ENCODE measurements around the gene TNFRSF4.

GRCh38 chr1:1191734-1192133 is 22.2 kb downstream of the TNFRSF4 start:
- TF ChIP-seq CTCF (IDR thresholded peaks at IDR 0.05) (no peak), POLR2AphosphoS5 (IDR thresholded peaks at IDR 0.05) (no peak), POLR2A (IDR thresholded peaks at IDR 0.05) (no peak), EP300 (IDR thresholded peaks at IDR 0.05) (no peak)
